GM18873 (cell line): Measurements from ENCODE around the gene MAF.

Experiments
- ATAC-seq: cut with Tn5 transposase; IDR thresholded peaks from one replicate; pipeline ENCODE4 v1.9.1; 2021; ENCODE audit warnings: mild to moderate bottlenecking, moderate library complexity, moderate number of reproducible peaks; ENCODE audit not compliant: unreplicated experiment, low FRiP score

The MAF gene

DNA sequence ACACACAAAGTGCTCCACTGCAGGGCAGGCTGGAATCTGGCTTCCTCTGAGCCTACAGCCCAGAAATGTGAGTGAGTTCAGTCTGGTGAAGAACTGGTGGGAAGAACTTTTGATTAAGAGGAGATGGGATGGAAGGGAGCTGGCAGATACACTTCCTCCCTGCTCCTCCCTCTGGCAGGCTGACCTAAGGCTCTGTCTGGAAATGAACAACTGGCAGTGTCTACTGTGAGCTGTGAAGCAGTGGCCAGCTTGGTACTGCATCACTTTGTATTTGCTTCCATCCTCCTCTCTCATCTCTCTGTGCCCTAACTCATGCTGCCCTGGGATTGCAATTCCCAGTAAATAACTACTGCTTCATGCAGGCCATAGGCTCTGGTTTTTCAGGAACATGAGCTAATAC is 45.6 kb downstream of the MAF start:
- no peak for ATAC-seq

- no peak for ATAC-seq
Observed at GRCh38 chr16:79550373-79550772, 50.2 kb downstream of the MAF start.

DNA sequence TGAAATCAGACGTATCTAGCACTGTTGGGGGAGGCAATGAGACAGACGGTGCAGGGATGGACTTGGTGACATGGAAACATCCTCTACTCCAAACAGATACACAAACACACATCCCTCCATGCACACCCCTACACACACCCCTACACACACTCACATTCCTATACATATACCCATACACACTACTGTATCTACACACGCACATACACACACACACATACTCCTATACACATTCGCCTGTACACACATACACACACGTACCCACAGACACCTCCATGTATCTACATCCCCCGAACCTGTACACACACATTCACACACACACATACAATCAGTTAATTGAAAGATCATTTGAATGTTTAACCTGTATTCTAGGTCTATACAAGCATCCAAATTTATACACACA is 53.5 kb downstream of the MAF start:
- ATAC-seq, result no peak
